Left colon (tissue), 2 donors: ENCODE data around the gene MSX1. TPM values are rescaled to one million over a fixed set of nuclear protein-coding genes. Genes with fewer than 3 reads are reported as not detected.

ENCODE experiments used
- ATAC-seq: fragments of 200-7000 bp; cut with Tn5 transposase; one replicate; pipeline ENCODE4 v1.9.1; 2020; ENCODE audit warnings: mild to moderate bottlenecking, moderate library complexity
- DNase-seq, 2 donors: peaks; one replicate each; pipeline ENCODE4 v3.0.0-alpha.2; 2020
- intact Hi-C, 2 donors: fragments of 100-400 bp; cut with DNase I in 1 of 2; cut with micrococcal nuclease in 1 of 2; formaldehyde crosslinking; loops; one replicate each; pipeline versions ENCODE4 v1.11.2 to v1.14.0; 2022; cut with DNase I, micrococcal nuclease
- total RNA-seq, 2 donors: library from RNA; stranded (reverse); fragmentation: NEBNext Ultra II Directional; extraction: Animal tissue kit (Norgen Biotek cat#: 25700); gene quantifications; one replicate each; pipeline ENCODE4 v1.2.1, GENCODE V29; 2021
- donor health status: DM: no; HTN: no; CAD: no.
- donor health status: DM: yes; HTN: yes; CAD: no.

The MSX1 gene
- total RNA-seq, 2 donors from 2014 or later = 0.24 to 0.25 TPM

- ATAC-seq = no peak
- peak in 1 of 2 donors; percentile 10 for DNase-seq
- intact Hi-C loops = no loop called here
These were observed 4.0 kb upstream of the MSX1 start for GRCh38 chr4:4855301-4856070.

GRCh38 chr4:4856071-4857000, 3.1 kb upstream of the MSX1 start:
- ATAC-seq = no peak
- intact Hi-C loops = no loop called here
- DNase-seq = peak in 1 of 2 donors; percentile 18

GRCh38 chr4:4857001-4857808, 2.3 kb upstream of the MSX1 start:
- ATAC-seq (no peak), DNase-seq (peak in 1 of 2 donors; percentile 6)
- intact Hi-C loops = no loop called here

GRCh38 chr4:4857809-4858508, 1.5 kb upstream of the MSX1 start:
- DNase-seq = peak in 1 of 2 donors; percentile 5
- intact Hi-C loops = no loop called here
- ATAC-seq = no peak

GRCh38 chr4:4858527-4859324, 739 bp upstream of the MSX1 start:
- DNase-seq = no peak
- no peak for ATAC-seq
- intact Hi-C loops = no loop called here

- intact Hi-C loops = no loop called here
- ATAC-seq (peak; percentile 2), DNase-seq (no peak)
These were observed 534 bp downstream of the MSX1 start for GRCh38 chr4:4859799-4860599.

- intact Hi-C loops = no loop called here
- DNase-seq (no peak), ATAC-seq (no peak)
These were observed 1.3 kb downstream of the MSX1 start for GRCh38 chr4:4860600-4861389.

GRCh38 chr4:4861390-4862018, 2.0 kb downstream of the MSX1 start:
- DNase-seq (no peak), ATAC-seq (no peak)
- intact Hi-C loops = no loop called here

- DNase-seq = no peak
- intact Hi-C loops = no loop called here
- ATAC-seq = no peak
These were observed 2.6 kb downstream of the MSX1 start for GRCh38 chr4:4862071-4862551.

GRCh38 chr4:4862665-4863482, 3.4 kb downstream of the MSX1 start:
- intact Hi-C loops = no loop called here
- ATAC-seq (no peak), DNase-seq (no peak)

- ATAC-seq (no peak), DNase-seq (no peak)
- intact Hi-C loops = no loop called here
These were observed 5.0 kb downstream of the MSX1 start for GRCh38 chr4:4864443-4864939.

- intact Hi-C loops = no loop called here
- DNase-seq (no peak), ATAC-seq (no peak)
These were observed 5.7 kb downstream of the MSX1 start for GRCh38 chr4:4864940-4865704.

GRCh38 chr4:4865705-4866123, 6.2 kb downstream of the MSX1 start:
- intact Hi-C loops = no loop called here
- ATAC-seq (no peak), DNase-seq (no peak)
